C4-2B (cell line): Measurements from ENCODE around the gene PSTK.

Source experiments
- H3K27ac ChIP-seq: fragments of 450-650 bp; 2 replicates; pipeline ENCODE4 v1.5.1; 2017
- ZFX ChIP-seq: fragments of 450-650 bp; IDR thresholded peaks from 2 replicates; pipeline ENCODE4 v1.6.1; 2017
- TF ChIP-seq, protein P1 (sequence below): fragments of 450-650 bp; conservative IDR thresholded peaks from 2 replicates; pipeline ENCODE4 v1.5.1; 2017; ENCODE audit warnings: mild to moderate bottlenecking

PSTK gene

DNA sequence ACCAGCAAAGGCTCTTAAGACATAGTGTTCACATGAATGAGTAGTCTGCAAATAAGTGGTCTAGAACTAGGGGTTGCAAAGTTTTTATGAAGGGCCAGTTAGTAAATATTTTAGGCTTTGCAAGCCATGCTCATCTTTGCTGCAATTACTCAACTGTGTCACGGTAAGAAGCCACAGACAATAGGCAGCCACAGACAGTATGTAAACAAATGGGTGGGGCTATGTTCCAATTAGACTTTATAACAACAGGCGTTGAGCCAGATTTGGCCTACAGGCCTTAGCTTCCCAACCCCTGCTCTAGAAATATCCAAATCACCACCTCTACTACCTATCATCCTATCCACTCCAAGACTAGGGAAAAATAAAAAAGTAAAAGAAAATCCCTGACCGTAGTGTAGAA, 19.1 kb downstream of the PSTK start:
- H3K27ac ChIP-seq: no peak overlapping the region
- TF ChIP-seq, protein P1, sequence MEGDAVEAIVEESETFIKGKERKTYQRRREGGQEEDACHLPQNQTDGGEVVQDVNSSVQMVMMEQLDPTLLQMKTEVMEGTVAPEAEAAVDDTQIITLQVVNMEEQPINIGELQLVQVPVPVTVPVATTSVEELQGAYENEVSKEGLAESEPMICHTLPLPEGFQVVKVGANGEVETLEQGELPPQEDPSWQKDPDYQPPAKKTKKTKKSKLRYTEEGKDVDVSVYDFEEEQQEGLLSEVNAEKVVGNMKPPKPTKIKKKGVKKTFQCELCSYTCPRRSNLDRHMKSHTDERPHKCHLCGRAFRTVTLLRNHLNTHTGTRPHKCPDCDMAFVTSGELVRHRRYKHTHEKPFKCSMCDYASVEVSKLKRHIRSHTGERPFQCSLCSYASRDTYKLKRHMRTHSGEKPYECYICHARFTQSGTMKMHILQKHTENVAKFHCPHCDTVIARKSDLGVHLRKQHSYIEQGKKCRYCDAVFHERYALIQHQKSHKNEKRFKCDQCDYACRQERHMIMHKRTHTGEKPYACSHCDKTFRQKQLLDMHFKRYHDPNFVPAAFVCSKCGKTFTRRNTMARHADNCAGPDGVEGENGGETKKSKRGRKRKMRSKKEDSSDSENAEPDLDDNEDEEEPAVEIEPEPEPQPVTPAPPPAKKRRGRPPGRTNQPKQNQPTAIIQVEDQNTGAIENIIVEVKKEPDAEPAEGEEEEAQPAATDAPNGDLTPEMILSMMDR: no peak
- TF ChIP-seq ZFX: no peak

DNA sequence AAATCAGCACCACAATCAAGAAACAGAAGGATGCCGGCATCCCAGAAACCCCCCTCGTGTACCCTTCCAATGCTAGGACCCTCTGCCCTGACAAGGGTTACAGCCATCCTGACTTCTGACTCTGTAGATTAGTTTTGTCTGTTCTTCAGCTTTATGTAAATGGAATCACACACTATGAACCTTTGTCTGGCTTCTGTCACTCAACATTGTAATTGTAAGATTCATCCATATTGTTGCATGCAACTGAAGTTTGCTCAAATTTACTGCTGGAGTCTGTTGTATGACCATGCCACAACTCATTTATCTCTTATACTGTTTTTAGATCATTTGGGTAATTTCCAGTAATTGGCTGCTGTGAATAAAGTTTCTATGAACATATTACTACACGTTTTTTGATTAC, 20.0 kb downstream of the PSTK start:
- no peak for TF ChIP-seq ZFX
- TF ChIP-seq, protein P1: no peak
- H3K27ac ChIP-seq: no peak overlapping the region

DNA sequence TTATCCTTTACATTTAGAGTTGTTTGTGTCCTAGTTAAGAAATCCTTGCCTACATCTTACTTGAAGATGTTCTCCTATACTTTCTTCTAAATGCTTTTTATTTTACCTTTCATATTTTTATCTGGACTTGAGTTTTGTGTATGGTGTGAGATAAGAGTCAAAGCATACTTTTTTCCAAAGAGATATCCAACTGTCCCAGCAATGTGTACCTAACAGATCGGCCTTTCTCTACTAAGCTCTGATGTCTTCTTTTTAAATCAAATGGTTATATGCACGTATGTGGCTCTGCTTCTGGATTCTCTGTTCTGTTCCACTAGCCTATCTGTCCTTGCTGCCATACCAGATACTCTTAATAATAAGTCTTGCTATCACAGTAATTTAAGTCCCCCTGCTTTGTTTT, 21.2 kb downstream of the PSTK start:
- no peak overlapping the region for H3K27ac ChIP-seq
- no peak for TF ChIP-seq ZFX
- TF ChIP-seq, protein P1: no peak

DNA sequence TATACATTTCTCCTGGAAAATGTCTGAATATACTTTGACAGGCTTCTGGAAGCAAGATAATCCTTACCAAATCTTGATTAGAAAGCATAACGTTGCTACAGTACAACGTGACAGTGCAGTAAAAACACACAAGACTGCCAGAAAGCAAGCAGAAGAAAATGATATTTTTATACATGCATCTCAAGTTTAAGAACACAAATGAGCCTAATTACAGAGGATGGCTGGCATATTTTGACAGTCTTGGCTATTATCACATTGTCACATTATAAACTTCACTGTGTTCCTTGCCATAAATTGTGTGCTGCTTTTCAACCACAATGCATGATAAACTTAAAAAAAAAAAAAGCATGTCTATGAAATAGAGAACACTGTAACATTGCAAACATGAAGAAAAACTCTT, 24.1 kb downstream of the PSTK start:
- H3K27ac ChIP-seq: no peak overlapping the region
- TF ChIP-seq, protein P1: no peak
- TF ChIP-seq ZFX: no peak

DNA sequence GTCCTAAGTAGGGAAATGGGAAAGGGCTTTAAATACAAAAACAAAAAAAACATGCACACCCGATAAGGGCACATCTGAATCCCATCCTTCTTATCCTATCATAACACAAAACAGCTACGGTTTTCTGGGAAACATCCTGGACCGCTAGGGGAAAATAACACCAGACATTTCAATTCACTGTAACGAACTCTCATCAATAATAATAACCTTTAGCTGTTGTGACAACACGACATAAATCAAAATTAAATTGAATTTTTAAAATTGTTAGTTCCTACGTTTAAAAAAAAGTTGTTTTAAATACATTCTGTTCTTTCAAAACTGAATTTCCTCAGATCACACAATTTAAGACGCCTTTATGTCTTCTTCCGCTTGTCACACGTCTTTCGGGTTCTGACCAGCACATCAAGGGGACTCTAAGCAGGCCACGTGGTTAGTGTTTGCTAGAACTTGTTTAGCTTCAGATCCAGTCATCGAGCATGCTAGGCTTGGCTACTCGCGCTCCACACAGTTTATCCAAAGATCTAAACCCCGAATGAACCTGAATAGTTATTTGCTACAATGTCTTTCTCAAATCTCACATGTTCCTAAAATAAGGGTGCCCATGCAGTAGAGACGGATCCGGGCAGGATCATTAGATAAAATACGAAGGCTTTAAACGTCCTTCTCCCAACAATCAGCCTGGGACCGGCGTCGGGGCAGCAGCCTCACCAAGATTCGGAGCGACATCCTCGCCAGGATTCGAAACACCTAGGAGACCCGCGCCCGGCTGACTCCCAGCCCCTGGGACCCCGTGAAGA, 27.6 kb downstream of the PSTK start:
- peak overlapping the region; percentile 74 for H3K27ac ChIP-seq
- no peak for TF ChIP-seq ZFX
- TF ChIP-seq, protein P1: no peak; the same call in 1 of the 2 replicates

DNA sequence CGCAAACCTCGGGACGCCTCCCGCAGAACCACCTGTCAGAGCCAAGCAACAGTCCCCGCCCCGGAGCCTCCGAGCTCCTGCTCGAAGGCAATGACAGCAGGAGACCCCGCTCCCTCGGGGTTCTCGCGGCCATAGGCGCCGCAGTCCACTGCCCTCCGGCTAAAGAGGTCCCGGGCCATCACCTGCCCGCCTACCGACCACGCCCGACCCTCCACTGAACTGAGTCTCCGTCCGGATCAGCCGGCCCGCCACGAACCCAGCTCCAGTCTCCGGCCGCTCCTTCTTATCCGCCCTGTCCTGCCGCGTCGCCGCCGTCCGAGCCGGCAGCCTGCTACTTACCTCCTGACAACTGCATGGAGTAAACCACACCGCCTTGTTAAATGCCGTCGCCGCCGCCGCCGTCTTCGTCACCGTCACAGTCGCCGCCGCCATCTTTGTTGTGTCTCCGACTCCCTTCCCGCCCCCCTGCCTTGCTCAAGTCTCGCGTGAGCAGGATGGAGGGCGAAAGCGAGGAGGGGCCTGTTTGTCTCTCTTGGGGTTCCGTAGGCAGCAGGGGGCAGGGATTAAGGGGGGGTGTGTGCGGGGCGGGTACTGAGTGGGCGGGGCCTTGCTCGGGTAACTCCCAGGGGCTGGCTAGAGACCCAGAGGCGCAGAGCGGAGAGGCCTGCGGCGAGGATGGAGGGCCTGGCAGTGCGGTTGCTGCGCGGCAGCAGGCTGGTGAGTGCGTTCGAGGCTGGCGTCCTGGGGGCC, 28.3 kb downstream of the PSTK start, which contains the start of the genes ACADSB and IKZF5:
ACADSB (plus strand) TSS at position 652 of the 750 bp plus-strand sequence; CDS start at position 676, 24 bp downstream.
IKZF5 (minus strand) TSS at position 441 of the 750 bp plus-strand sequence. CDS start 10,170 bp downstream, outside the sequence.
- TF ChIP-seq, protein P1: no peak
- TF ChIP-seq ZFX: no peak
- H3K27ac ChIP-seq: peak within 1 kb of the TSS; percentile 74
